ENCODE measurements around the gene SENP5. TPM values are rescaled to one million over a fixed set of nuclear protein-coding genes. Genes with fewer than 3 reads are reported as not detected.
"Not testable (repeated sequence)": the region's sequence is repeated elsewhere in the genome, so short reads cannot be mapped to it uniquely, and the experiment has no call there.

The SENP5 gene
- total RNA-seq, 1 donor from 2014 or later: 49.6 TPM

GRCh38 chr3:196942226-196942914, 74.7 kb downstream of the SENP5 start, which contains the start of gene NCBP2:
Gene NCBP2 (minus strand): TSS chr3:196942528. CDS start chr3:196942503, 25 bp downstream.
- DNase-seq: peak; percentile 100
- H3K4me3 Mint-ChIP-seq (ENCODE audit: unreplicated experiment): peak within 1 kb of the TSS; percentile 100
- H3K27ac Mint-ChIP-seq (ENCODE audit: unreplicated experiment): peak within 1 kb of the TSS; percentile 99
- H3K36me3 Mint-ChIP-seq (ENCODE audit: unreplicated experiment): no peaks in the 10 kb centered on the region
- TF ChIP-seq, protein P1, sequence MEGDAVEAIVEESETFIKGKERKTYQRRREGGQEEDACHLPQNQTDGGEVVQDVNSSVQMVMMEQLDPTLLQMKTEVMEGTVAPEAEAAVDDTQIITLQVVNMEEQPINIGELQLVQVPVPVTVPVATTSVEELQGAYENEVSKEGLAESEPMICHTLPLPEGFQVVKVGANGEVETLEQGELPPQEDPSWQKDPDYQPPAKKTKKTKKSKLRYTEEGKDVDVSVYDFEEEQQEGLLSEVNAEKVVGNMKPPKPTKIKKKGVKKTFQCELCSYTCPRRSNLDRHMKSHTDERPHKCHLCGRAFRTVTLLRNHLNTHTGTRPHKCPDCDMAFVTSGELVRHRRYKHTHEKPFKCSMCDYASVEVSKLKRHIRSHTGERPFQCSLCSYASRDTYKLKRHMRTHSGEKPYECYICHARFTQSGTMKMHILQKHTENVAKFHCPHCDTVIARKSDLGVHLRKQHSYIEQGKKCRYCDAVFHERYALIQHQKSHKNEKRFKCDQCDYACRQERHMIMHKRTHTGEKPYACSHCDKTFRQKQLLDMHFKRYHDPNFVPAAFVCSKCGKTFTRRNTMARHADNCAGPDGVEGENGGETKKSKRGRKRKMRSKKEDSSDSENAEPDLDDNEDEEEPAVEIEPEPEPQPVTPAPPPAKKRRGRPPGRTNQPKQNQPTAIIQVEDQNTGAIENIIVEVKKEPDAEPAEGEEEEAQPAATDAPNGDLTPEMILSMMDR (IDR thresholded peaks at IDR 0.05; ENCODE audit: partially characterized antibody, unreplicated experiment): peak; percentile 49
- H3K9me3 Mint-ChIP-seq (ENCODE audit: unreplicated experiment): peaks cover 25% of the 10 kb centered on the region
- peaks cover 28% of the 10 kb centered on the region for H3K27me3 Mint-ChIP-seq (ENCODE audit: unreplicated experiment)
- H3K4me1 Mint-ChIP-seq (ENCODE audit: low read depth, unreplicated experiment): peaks cover 17% of the 10 kb centered on the region

- Mint-ChIP-seq H3K36me3 (ENCODE audit: unreplicated experiment) (no peaks in the 10 kb centered on the region), H3K4me3 (ENCODE audit: unreplicated experiment) (peak overlapping the region; percentile 99), H3K4me1 (ENCODE audit: low read depth, unreplicated experiment) (peaks cover 17% of the 10 kb centered on the region), H3K27me3 (ENCODE audit: unreplicated experiment) (peaks cover 28% of the 10 kb centered on the region), H3K27ac (ENCODE audit: unreplicated experiment) (peak overlapping the region; percentile 99), H3K9me3 (ENCODE audit: unreplicated experiment) (peaks cover 25% of the 10 kb centered on the region)
- TF ChIP-seq, protein P1 (IDR thresholded peaks at IDR 0.05; ENCODE audit: partially characterized antibody, unreplicated experiment): no peak
- peak; percentile 41 for DNase-seq
Measured at GRCh38 chr3:196942915-196943277, 75.2 kb downstream of the SENP5 start.

- Mint-ChIP-seq H3K27me3 (ENCODE audit: unreplicated experiment) (peaks cover 28% of the 10 kb centered on the region), H3K27ac (ENCODE audit: unreplicated experiment) (peak overlapping the region; percentile 99), H3K9me3 (ENCODE audit: unreplicated experiment) (peaks cover 25% of the 10 kb centered on the region), H3K4me1 (ENCODE audit: low read depth, unreplicated experiment) (peaks cover 17% of the 10 kb centered on the region), H3K4me3 (ENCODE audit: unreplicated experiment) (peak overlapping the region; percentile 99)
- not testable (repeated sequence) for H3K36me3 Mint-ChIP-seq (ENCODE audit: unreplicated experiment); DNase-seq
Measured at GRCh38 chr3:196944037-196944790, 76.5 kb downstream of the SENP5 start.

GRCh38 chr3:196947136-196947859, 79.6 kb downstream of the SENP5 start:
- Mint-ChIP-seq H3K9me3 (ENCODE audit: unreplicated experiment) (peaks cover 21% of the 10 kb centered on the region), H3K4me3 (ENCODE audit: unreplicated experiment) (no peak overlapping the region), H3K27me3 (ENCODE audit: unreplicated experiment) (peaks cover 15% of the 10 kb centered on the region), H3K4me1 (ENCODE audit: low read depth, unreplicated experiment) (peaks cover 14% of the 10 kb centered on the region), H3K27ac (ENCODE audit: unreplicated experiment) (no peak overlapping the region), H3K36me3 (ENCODE audit: unreplicated experiment) (no peaks in the 10 kb centered on the region)
- TF ChIP-seq, protein P1 (IDR thresholded peaks at IDR 0.05; ENCODE audit: partially characterized antibody, unreplicated experiment): no peak
- DNase-seq: no peak

GRCh38 chr3:196947860-196948441, 80.2 kb downstream of the SENP5 start:
- no peak for DNase-seq
- H3K36me3 Mint-ChIP-seq (ENCODE audit: unreplicated experiment): no peaks in the 10 kb centered on the region
- no peak overlapping the region for H3K4me3 Mint-ChIP-seq (ENCODE audit: unreplicated experiment)
- H3K9me3 Mint-ChIP-seq (ENCODE audit: unreplicated experiment): peaks cover 19% of the 10 kb centered on the region
- H3K4me1 Mint-ChIP-seq (ENCODE audit: low read depth, unreplicated experiment): peaks cover 14% of the 10 kb centered on the region
- peaks cover 12% of the 10 kb centered on the region for H3K27me3 Mint-ChIP-seq (ENCODE audit: unreplicated experiment)
- H3K27ac Mint-ChIP-seq (ENCODE audit: unreplicated experiment): no peak overlapping the region
- TF ChIP-seq, protein P1 (IDR thresholded peaks at IDR 0.05; ENCODE audit: partially characterized antibody, unreplicated experiment): no peak

Measured in glutamatergic neuron (in vitro differentiated cells).